Measurements from ENCODE around the gene NTM. TPM values are rescaled to one million over a fixed set of nuclear protein-coding genes. Genes with fewer than 3 reads are reported as not detected.

The NTM gene
- polyA plus RNA-seq, 1 donor (not counting 4 experiments of a cell fraction or from before 2014, with no cell fraction given), result 47.9 TPM

GRCh38 chr11:131373756-131374155, 3.3 kb downstream of the NTM start:
- H4K20me1 ChIP-seq (ENCODE audit: control insufficient read depth, extremely low read depth, insufficient read depth, low read length), result no peaks in the 10 kb centered on the region
- no peak overlapping the region for H3K4me3 ChIP-seq (ENCODE audit: control insufficient read depth in 2 of 3, extremely low read depth in 1 of 3, insufficient read depth in 2 of 3, low read depth in 1 of 3, low read length in 3 of 3)
- no peaks in the 10 kb centered on the region for H3K9me1 ChIP-seq (ENCODE audit: control insufficient read depth, extremely low read depth, insufficient read depth, low read length)
- peaks cover 35% of the 10 kb centered on the region for H3K27me3 ChIP-seq (ENCODE audit: control insufficient read depth, extremely low read depth, insufficient read depth, low read length)
- H3K9ac ChIP-seq (ENCODE audit: control insufficient read depth, extremely low read depth, insufficient read depth, low read length), result no peak overlapping the region
- TF ChIP-seq CTCF (optimal IDR thresholded peaks at IDR 0.05 in 1 of 3, IDR thresholded peaks at IDR 0.05 in 1 of 3, conservative IDR thresholded peaks at IDR 0.05 in 1 of 3; ENCODE audit: extremely low read depth in 1 of 3, insufficient read depth in 2 of 3, low read length in 3 of 3), result no peak
- no peak for TF ChIP-seq EZH2 (IDR thresholded peaks at IDR 0.05; ENCODE audit: low read length)
- H3K9me3 ChIP-seq (ENCODE audit: control insufficient read depth, low read depth, low read length), result no peaks in the 10 kb centered on the region
- DNase-seq (ENCODE audit: low read depth, low spot score) (no peak), FAIRE-seq (no peak)
- dilution Hi-C loops (cut with MboI; ENCODE audit: extremely low pct_ligation_motif_present, low sequenced_read_pairs), result no loop called here
- H3K27ac ChIP-seq (ENCODE audit: control insufficient read depth, insufficient read depth, low read length), result no peak overlapping the region
- no peaks in the 10 kb centered on the region for H3K36me3 ChIP-seq (ENCODE audit: control insufficient read depth in 2 of 2, extremely low read depth in 1 of 2, insufficient read depth in 2 of 2, low read length in 2 of 2)
- no peak overlapping the region for H2AFZ ChIP-seq (ENCODE audit: control insufficient read depth, low read length)
- H3K4me2 ChIP-seq (ENCODE audit: control insufficient read depth, extremely low read depth, insufficient read depth, low read depth, low read length), result no peak overlapping the region
- H3K4me1 ChIP-seq (ENCODE audit: control insufficient read depth, extremely low read depth, insufficient read depth, low read length), result no peaks in the 10 kb centered on the region
- H3K79me2 ChIP-seq (ENCODE audit: control insufficient read depth, insufficient read depth, low read length), result no peaks in the 10 kb centered on the region

- Histone ChIP-seq H3K79me2 (ENCODE audit: control insufficient read depth, insufficient read depth, low read length) (no peaks in the 10 kb centered on the region), H3K4me3 (ENCODE audit: control insufficient read depth in 2 of 3, extremely low read depth in 1 of 3, insufficient read depth in 2 of 3, low read depth in 1 of 3, low read length in 3 of 3) (no peak overlapping the region), H3K9ac (ENCODE audit: control insufficient read depth, extremely low read depth, insufficient read depth, low read length) (no peak overlapping the region), H3K27ac (ENCODE audit: control insufficient read depth, insufficient read depth, low read length) (no peak overlapping the region), H3K9me1 (ENCODE audit: control insufficient read depth, extremely low read depth, insufficient read depth, low read length) (no peaks in the 10 kb centered on the region), H3K9me3 (ENCODE audit: control insufficient read depth, low read depth, low read length) (no peaks in the 10 kb centered on the region), H4K20me1 (ENCODE audit: control insufficient read depth, extremely low read depth, insufficient read depth, low read length) (no peaks in the 10 kb centered on the region), H3K27me3 (ENCODE audit: control insufficient read depth, extremely low read depth, insufficient read depth, low read length) (peaks cover 34% of the 10 kb centered on the region), H3K4me2 (ENCODE audit: control insufficient read depth, extremely low read depth, insufficient read depth, low read depth, low read length) (no peak overlapping the region), H3K4me1 (ENCODE audit: control insufficient read depth, extremely low read depth, insufficient read depth, low read length) (no peaks in the 10 kb centered on the region), H2AFZ (ENCODE audit: control insufficient read depth, low read length) (no peak overlapping the region), H3K36me3 (ENCODE audit: control insufficient read depth in 2 of 2, extremely low read depth in 1 of 2, insufficient read depth in 2 of 2, low read length in 2 of 2) (no peaks in the 10 kb centered on the region)
- no peak for TF ChIP-seq EZH2 (IDR thresholded peaks at IDR 0.05; ENCODE audit: low read length)
- DNase-seq (ENCODE audit: low read depth, low spot score), result no peak
- dilution Hi-C loops (cut with MboI; ENCODE audit: extremely low pct_ligation_motif_present, low sequenced_read_pairs), result no loop called here
- FAIRE-seq, result no peak
These were observed 5.0 kb downstream of the NTM start for GRCh38 chr11:131375421-131375820.

GRCh38 chr11:131375915-131376314, 5.5 kb downstream of the NTM start:
- Histone ChIP-seq H4K20me1 (ENCODE audit: control insufficient read depth, extremely low read depth, insufficient read depth, low read length) (no peaks in the 10 kb centered on the region), H3K9me3 (ENCODE audit: control insufficient read depth, low read depth, low read length) (no peaks in the 10 kb centered on the region), H3K36me3 (ENCODE audit: control insufficient read depth in 2 of 2, extremely low read depth in 1 of 2, insufficient read depth in 2 of 2, low read length in 2 of 2) (no peaks in the 10 kb centered on the region), H3K4me3 (ENCODE audit: control insufficient read depth in 2 of 3, extremely low read depth in 1 of 3, insufficient read depth in 2 of 3, low read depth in 1 of 3, low read length in 3 of 3) (no peak overlapping the region), H3K9me1 (ENCODE audit: control insufficient read depth, extremely low read depth, insufficient read depth, low read length) (no peaks in the 10 kb centered on the region), H3K4me2 (ENCODE audit: control insufficient read depth, extremely low read depth, insufficient read depth, low read depth, low read length) (no peak overlapping the region), H3K79me2 (ENCODE audit: control insufficient read depth, insufficient read depth, low read length) (no peaks in the 10 kb centered on the region), H3K27ac (ENCODE audit: control insufficient read depth, insufficient read depth, low read length) (no peak overlapping the region), H2AFZ (ENCODE audit: control insufficient read depth, low read length) (no peak overlapping the region), H3K4me1 (ENCODE audit: control insufficient read depth, extremely low read depth, insufficient read depth, low read length) (no peaks in the 10 kb centered on the region), H3K27me3 (ENCODE audit: control insufficient read depth, extremely low read depth, insufficient read depth, low read length) (peaks cover 29% of the 10 kb centered on the region), H3K9ac (ENCODE audit: control insufficient read depth, extremely low read depth, insufficient read depth, low read length) (no peak overlapping the region)
- TF ChIP-seq EZH2 (IDR thresholded peaks at IDR 0.05; ENCODE audit: low read length) (no peak), CTCF (optimal IDR thresholded peaks at IDR 0.05 in 1 of 3, IDR thresholded peaks at IDR 0.05 in 1 of 3, conservative IDR thresholded peaks at IDR 0.05 in 1 of 3; ENCODE audit: extremely low read depth in 1 of 3, insufficient read depth in 2 of 3, low read length in 3 of 3) (no peak)
- DNase-seq (ENCODE audit: low read depth, low spot score), result no peak
- dilution Hi-C loops (cut with MboI; ENCODE audit: extremely low pct_ligation_motif_present, low sequenced_read_pairs), result no loop called here
- FAIRE-seq, result no peak
